H1 (cell line): ENCODE results near the gene ARHGEF7. TPM values are rescaled to one million over a fixed set of nuclear protein-coding genes. Genes with fewer than 3 reads are reported as not detected.

Source experiments
- CBX5 ChIP-seq: fragments of 300-800, 300-1000 bp; sonication (generic); IDR thresholded peaks from 2 replicates; pipeline ENCODE4 v1.7.1; 2016; ENCODE audit warnings: antibody characterized with exemption, low read length, low read depth
- CHD7 ChIP-seq: fragments of 300-600 bp; sonication (generic); IDR thresholded peaks from 2 replicates; pipeline ENCODE4 v1.7.1; 2012; ENCODE audit warnings: low read length, moderate library complexity, mild to moderate bottlenecking, inconsistent platforms; ENCODE audit not compliant: insufficient replicate concordance
- CTCF ChIP-seq, 3 experiments: IDR thresholded peaks; 1 replicate in 2 of 3; 2 replicates in 1 of 3; pipeline versions ENCODE4 v1.5.1 to v1.6.1; 2011; ENCODE audit warnings: low read length in 3 of 3, mild to moderate bottlenecking in 3 of 3, inconsistent platforms in 2 of 3, low read depth in 1 of 3, moderate library complexity in 1 of 3; ENCODE audit not compliant: insufficient read depth in 1 of 3; ENCODE audit errors: control extremely low read depth in 1 of 3
- KDM4A ChIP-seq: IDR thresholded peaks from one replicate; pipeline ENCODE4 v1.7.1; 2012; ENCODE audit warnings: low read depth, mild to moderate bottlenecking, moderate library complexity, low read length, inconsistent platforms; ENCODE audit not compliant: severe bottlenecking
- NANOG ChIP-seq: IDR thresholded peaks from 2 replicates; pipeline ENCODE4 v1.6.1; 2011; ENCODE audit warnings: low read length, low read depth, mild to moderate bottlenecking, inconsistent platforms; ENCODE audit not compliant: insufficient read depth, poor library complexity, severe bottlenecking
- NRF1 ChIP-seq: IDR thresholded peaks from 2 replicates; pipeline ENCODE4 v1.6.1; 2011; ENCODE audit warnings: mild to moderate bottlenecking, low read depth, low read length, improper control_type of control experiment
- ZNF274 ChIP-seq: IDR thresholded peaks from 2 replicates; pipeline ENCODE4 v1.7.0; 2012; ENCODE audit warnings: low read length, borderline replicate concordance; ENCODE audit errors: extremely low read depth
- polyA plus RNA-seq, 7 experiments: library from polyadenylated mRNA; depleted of rRNA in 3 of 7; stranded (reverse) in 5 of 7; unstranded in 2 of 7; fragments of >200 nt in 5 of 7; fragments of 200-250 nt in 2 of 7; gene quantifications; 1 replicate in 5 of 7; 2 replicates in 1 of 7; 4 replicates in 1 of 7; pipeline versions ENCODE4 v1.2.1 to v1.2.3, GENCODE V29; 2011 to 2013; ENCODE audit warnings: missing spikeins in 2 of 7, mixed read lengths in 2 of 7
- total RNA-seq: library from RNA; stranded (reverse); fragmentation: NEBNext Ultra II Directional; extraction: Animal tissue kit (Norgen Biotek cat#: 25700); gene quantifications from 2 replicates; pipeline ENCODE4 v1.2.1, GENCODE V29; 2021

The ARHGEF7 gene
- total and polyA plus RNA-seq, 2 of the 8 experiments (the other 6 are each of a cell fraction or from before 2014, with no cell fraction given), result 26.2 to 56.5 TPM

GRCh38 chr13:111211789-111212516 lies 96.8 kb downstream of the ARHGEF7 start (continued):
- TF ChIP-seq CHD7 (no peak), NRF1 (no peak), CBX5 (no peak), NANOG (no peak), CTCF (IDR thresholded peaks at IDR 0.05; ENCODE audit: control extremely low read depth in 1 of 3, insufficient read depth in 1 of 3, low read depth in 1 of 3, low read length in 3 of 3) (no peak), KDM4A (no peak), ZNF274 (no peak)
